RWPE2 (cell line): Measurements from ENCODE around the gene WDR64.

ENCODE experiments used
- ATAC-seq: fragments of 200-7000 bp; cut with Tn5 transposase; 3 replicates; pipeline ENCODE4 v1.9.1; 2021; ENCODE audit warnings: low read depth
- DNase-seq: peaks from one replicate; pipeline ENCODE4 v3.0.0-alpha.2; 2020; ENCODE audit warnings: low spot score
- H3K27ac ChIP-seq: fragments of 450-650 bp; 2 replicates; pipeline ENCODE4 v1.5.1; 2017; ENCODE audit warnings: mild to moderate bottlenecking; ENCODE audit not compliant: poor library complexity, severe bottlenecking
- H3K27me3 ChIP-seq: fragments of 250-450 bp; sonication (Bioruptor Pico); 2 replicates; pipeline ENCODE4 v1.5.1; 2021; ENCODE audit warnings: mild to moderate bottlenecking, moderate library complexity; ENCODE audit not compliant: insufficient read depth, poor library complexity, severe bottlenecking
- H3K36me3 ChIP-seq: fragments of 250-450 bp; sonication (Bioruptor Pico); 2 replicates; pipeline ENCODE4 v1.5.1; 2020; ENCODE audit warnings: low read depth, mild to moderate bottlenecking, moderate library complexity
- H3K4me1 ChIP-seq: fragments of 250-450 bp; sonication (Bioruptor Pico); 2 replicates; pipeline ENCODE4 v1.5.1; 2021; ENCODE audit warnings: mild to moderate bottlenecking, moderate library complexity; ENCODE audit not compliant: insufficient read depth, poor library complexity, severe bottlenecking
- H3K4me3 ChIP-seq: fragments of 250-450 bp; sonication (Bioruptor Pico); 2 replicates; pipeline ENCODE4 v1.5.1; 2021; ENCODE audit warnings: mild to moderate bottlenecking, moderate library complexity; ENCODE audit not compliant: severe bottlenecking
- H3K9me3 ChIP-seq: fragments of 250-450 bp; sonication (Bioruptor Pico); 2 replicates; pipeline ENCODE4 v1.5.1; 2021; ENCODE audit warnings: mild to moderate bottlenecking, moderate library complexity; ENCODE audit not compliant: severe bottlenecking
- TF ChIP-seq, protein P1 (sequence below): fragments of 450-650 bp; IDR thresholded peaks from one replicate; pipeline ENCODE4 v1.5.1; 2017; ENCODE audit warnings: mild to moderate bottlenecking, moderate library complexity; ENCODE audit not compliant: poor library complexity, severe bottlenecking

The WDR64 gene

GRCh38 chr1:241652012-241652411 is at the start of gene WDR64:
WDR64 (plus strand) TSS chr1:241652281; CDS start chr1:241652485, 204 bp downstream.
- Histone ChIP-seq H3K36me3 (no peaks in the 10 kb centered on the region), H3K4me3 (no peak within 1 kb of the TSS), H3K27ac (no peak within 1 kb of the TSS), H3K9me3 (no peaks in the 10 kb centered on the region), H3K27me3 (no peaks in the 10 kb centered on the region), H3K4me1 (no peaks in the 10 kb centered on the region)
- TF ChIP-seq, protein P1, sequence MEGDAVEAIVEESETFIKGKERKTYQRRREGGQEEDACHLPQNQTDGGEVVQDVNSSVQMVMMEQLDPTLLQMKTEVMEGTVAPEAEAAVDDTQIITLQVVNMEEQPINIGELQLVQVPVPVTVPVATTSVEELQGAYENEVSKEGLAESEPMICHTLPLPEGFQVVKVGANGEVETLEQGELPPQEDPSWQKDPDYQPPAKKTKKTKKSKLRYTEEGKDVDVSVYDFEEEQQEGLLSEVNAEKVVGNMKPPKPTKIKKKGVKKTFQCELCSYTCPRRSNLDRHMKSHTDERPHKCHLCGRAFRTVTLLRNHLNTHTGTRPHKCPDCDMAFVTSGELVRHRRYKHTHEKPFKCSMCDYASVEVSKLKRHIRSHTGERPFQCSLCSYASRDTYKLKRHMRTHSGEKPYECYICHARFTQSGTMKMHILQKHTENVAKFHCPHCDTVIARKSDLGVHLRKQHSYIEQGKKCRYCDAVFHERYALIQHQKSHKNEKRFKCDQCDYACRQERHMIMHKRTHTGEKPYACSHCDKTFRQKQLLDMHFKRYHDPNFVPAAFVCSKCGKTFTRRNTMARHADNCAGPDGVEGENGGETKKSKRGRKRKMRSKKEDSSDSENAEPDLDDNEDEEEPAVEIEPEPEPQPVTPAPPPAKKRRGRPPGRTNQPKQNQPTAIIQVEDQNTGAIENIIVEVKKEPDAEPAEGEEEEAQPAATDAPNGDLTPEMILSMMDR, result no peak
- ATAC-seq (no peak), DNase-seq (no peak)

GRCh38 chr1:241603731-241604245 is 48.3 kb upstream of the WDR64 start:
- Histone ChIP-seq H3K27ac (no peak overlapping the region), H3K4me3 (no peak overlapping the region), H3K27me3 (no peaks in the 10 kb centered on the region), H3K4me1 (peaks cover 34% of the 10 kb centered on the region), H3K9me3 (no peaks in the 10 kb centered on the region), H3K36me3 (no peaks in the 10 kb centered on the region)
- TF ChIP-seq, protein P1, result no peak
- ATAC-seq, result no peak
- DNase-seq, result no peak

DNA sequence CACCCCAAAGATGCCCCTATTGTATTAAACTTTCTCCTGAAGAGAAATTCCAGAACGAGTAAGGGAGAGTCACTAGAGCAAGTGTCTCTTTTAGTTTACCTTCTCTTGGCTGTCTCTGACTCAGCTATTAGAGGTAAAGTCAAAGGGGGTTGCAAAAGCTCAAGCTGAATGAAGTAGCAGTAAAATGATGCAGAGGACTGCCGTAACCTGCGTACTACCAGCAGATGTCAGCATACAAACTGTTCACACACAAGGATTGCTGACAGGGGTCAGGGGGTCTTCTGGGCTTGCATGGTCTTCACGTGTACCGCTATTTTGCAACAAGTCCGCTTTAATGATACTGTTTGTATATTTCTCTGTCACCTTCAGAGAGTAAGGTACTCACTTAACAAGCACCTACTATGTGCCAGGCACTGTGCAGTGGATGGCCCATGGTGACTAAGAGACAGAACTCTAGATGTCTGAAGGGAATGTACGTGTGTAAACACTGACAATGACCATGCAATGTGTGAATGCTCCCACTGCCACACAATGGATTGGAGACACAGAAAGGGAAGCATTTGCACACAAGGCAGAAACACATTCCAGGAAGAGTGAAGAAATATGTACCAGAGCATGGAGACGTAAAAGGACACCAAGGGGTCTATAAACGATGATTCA is 46.8 kb upstream of the WDR64 start:
- ATAC-seq, result no peak
- Histone ChIP-seq H3K9me3 (no peaks in the 10 kb centered on the region), H3K27me3 (no peaks in the 10 kb centered on the region), H3K4me3 (no peak overlapping the region), H3K36me3 (no peaks in the 10 kb centered on the region), H3K4me1 (peaks cover 43% of the 10 kb centered on the region), H3K27ac (peak overlapping the region; percentile 87)
- no peak for DNase-seq
- TF ChIP-seq, protein P1, result peak; percentile 17

DNA sequence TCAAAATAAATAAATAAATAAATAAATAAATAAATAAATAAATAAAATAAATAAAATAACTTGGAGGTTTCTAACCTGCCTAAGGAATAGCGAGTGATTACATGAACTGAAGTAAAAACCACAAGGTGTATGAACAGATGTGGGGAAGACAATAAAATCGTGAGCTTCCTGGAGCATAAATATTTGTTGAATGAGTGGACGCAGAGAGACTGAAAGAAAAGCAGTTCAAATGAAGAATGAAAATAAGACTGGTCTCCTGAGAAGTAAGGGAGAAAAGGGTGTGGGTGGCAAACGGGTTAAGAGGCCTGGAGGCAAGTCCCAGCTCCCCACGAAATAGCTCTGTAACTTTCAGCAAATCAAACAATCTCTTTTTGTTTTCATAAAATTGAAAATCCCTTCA is 45.5 kb upstream of the WDR64 start:
- TF ChIP-seq, protein P1, result no peak
- Histone ChIP-seq H3K27me3 (no peaks in the 10 kb centered on the region), H3K4me1 (peaks cover 43% of the 10 kb centered on the region), H3K27ac (peak overlapping the region; percentile 87), H3K36me3 (no peaks in the 10 kb centered on the region), H3K4me3 (no peak overlapping the region), H3K9me3 (no peaks in the 10 kb centered on the region)
- ATAC-seq (peak; percentile 67), DNase-seq (no peak)

DNA sequence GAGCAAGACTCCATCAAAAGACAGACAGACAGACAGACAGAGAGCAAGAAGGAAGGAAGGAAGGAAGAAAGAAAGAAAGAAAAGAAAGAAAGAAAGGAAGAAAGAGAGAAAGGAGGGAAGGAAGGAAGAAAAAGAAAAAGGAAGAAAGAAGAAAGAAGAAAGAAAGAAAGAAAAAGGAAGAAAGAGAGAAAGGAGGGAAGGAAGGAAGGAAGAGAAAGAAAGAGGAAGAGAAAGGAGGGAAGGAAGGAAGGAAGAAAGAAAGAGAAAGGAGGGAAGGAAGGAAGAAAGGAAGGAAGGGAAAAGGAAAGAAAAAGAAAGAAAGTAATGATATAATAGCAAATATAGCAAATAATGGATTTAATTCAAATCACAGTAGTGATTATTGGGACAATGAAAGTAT is 44.6 kb upstream of the WDR64 start:
- TF ChIP-seq, protein P1, result no peak
- Histone ChIP-seq H3K4me3 (no peak overlapping the region), H3K4me1 (peaks cover 52% of the 10 kb centered on the region), H3K27ac (peak overlapping the region; percentile 87), H3K9me3 (no peaks in the 10 kb centered on the region), H3K27me3 (no peaks in the 10 kb centered on the region), H3K36me3 (no peaks in the 10 kb centered on the region)
- DNase-seq (no peak), ATAC-seq (no peak)
